Ishikawa (cell line): ENCODE data around the gene ZBTB16.

Source experiments
- CEBPB ChIP-seq: IDR thresholded peaks from 2 replicates; pipeline ENCODE4 v1.6.1; 2012
- CREB1 ChIP-seq: IDR thresholded peaks from 2 replicates; pipeline ENCODE4 v1.6.1; 2012; ENCODE audit warnings: low read depth
- EGR1 ChIP-seq: IDR thresholded peaks from 2 replicates; pipeline ENCODE4 v1.6.1; 2012
- EP300 ChIP-seq: IDR thresholded peaks from 2 replicates; pipeline ENCODE4 v1.6.1; 2012; ENCODE audit warnings: borderline replicate concordance
- FOXM1 ChIP-seq: IDR thresholded peaks from 2 replicates; pipeline ENCODE4 v1.6.1; 2012; ENCODE audit warnings: low read depth, borderline replicate concordance
- NFIC ChIP-seq: IDR thresholded peaks from 2 replicates; pipeline ENCODE4 v1.6.1; 2012
- RAD21 ChIP-seq: IDR thresholded peaks from 2 replicates; pipeline ENCODE4 v1.6.1; 2012; ENCODE audit warnings: low read depth
- REST ChIP-seq: IDR thresholded peaks from 2 replicates; pipeline ENCODE4 v1.6.1; 2012; ENCODE audit warnings: low read depth, mild to moderate bottlenecking
- TAF1 ChIP-seq: IDR thresholded peaks from 2 replicates; pipeline ENCODE4 v1.6.1; 2012; ENCODE audit warnings: low read depth, mild to moderate bottlenecking
- TCF12 ChIP-seq: IDR thresholded peaks from 2 replicates; pipeline ENCODE4 v1.6.1; 2012; ENCODE audit warnings: low read depth
- TEAD4 ChIP-seq: IDR thresholded peaks from 2 replicates; pipeline ENCODE4 v1.6.1; 2012
- YY1 ChIP-seq: IDR thresholded peaks from 2 replicates; pipeline ENCODE4 v1.6.1; 2012; ENCODE audit warnings: low read depth
- ZBTB7A ChIP-seq: IDR thresholded peaks from 2 replicates; pipeline ENCODE4 v1.6.1; 2012; ENCODE audit warnings: low read depth
- TF ChIP-seq, protein P1 (sequence below): IDR thresholded peaks from 2 replicates; pipeline ENCODE4 v1.6.1; 2012
- TF ChIP-seq, protein P2 (sequence below): IDR thresholded peaks from 2 replicates; pipeline ENCODE4 v1.6.1; 2012

ZBTB16 gene

DNA sequence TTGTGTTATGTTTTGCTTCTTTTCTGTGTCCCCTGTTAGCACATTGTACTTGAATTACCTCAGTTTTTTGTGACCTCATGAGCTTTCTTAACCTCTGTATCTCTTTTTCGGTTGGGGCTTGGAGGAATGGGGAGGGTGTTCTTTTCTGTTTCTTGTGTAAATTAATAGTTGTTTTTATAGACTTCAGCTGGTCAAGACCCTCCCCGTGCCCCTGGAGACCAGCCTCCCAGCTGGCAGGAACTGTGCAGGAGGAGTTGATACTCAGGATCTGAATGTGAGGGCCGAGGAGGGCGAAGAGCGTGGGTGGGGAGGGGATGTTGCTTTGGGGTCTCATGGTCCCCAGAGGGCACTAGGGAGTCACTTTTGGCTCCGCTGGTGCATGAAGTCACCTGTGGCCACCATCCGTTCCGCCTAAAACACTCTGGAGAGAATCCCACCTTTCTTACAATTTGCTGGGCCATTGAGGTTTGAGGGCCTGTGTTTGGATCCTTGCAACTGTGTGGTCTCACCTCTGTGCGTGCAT is 192.4 kb downstream of the ZBTB16 start:
- TF ChIP-seq, protein P1, sequence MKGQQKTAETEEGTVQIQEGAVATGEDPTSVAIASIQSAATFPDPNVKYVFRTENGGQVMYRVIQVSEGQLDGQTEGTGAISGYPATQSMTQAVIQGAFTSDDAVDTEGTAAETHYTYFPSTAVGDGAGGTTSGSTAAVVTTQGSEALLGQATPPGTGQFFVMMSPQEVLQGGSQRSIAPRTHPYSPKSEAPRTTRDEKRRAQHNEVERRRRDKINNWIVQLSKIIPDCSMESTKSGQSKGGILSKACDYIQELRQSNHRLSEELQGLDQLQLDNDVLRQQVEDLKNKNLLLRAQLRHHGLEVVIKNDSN = no peak
- no peak for TF ChIP-seq CREB1
- no peak for TF ChIP-seq YY1
- no peak for TF ChIP-seq FOXM1
- TF ChIP-seq, protein P2, sequence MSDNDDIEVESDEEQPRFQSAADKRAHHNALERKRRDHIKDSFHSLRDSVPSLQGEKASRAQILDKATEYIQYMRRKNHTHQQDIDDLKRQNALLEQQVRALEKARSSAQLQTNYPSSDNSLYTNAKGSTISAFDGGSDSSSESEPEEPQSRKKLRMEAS = no peak
- no peak for TF ChIP-seq EP300
- no peak for TF ChIP-seq TEAD4
- TF ChIP-seq EGR1 = no peak
- no peak for TF ChIP-seq REST
- no peak for TF ChIP-seq NFIC
- no peak for TF ChIP-seq RAD21
- TF ChIP-seq TAF1 = no peak

DNA sequence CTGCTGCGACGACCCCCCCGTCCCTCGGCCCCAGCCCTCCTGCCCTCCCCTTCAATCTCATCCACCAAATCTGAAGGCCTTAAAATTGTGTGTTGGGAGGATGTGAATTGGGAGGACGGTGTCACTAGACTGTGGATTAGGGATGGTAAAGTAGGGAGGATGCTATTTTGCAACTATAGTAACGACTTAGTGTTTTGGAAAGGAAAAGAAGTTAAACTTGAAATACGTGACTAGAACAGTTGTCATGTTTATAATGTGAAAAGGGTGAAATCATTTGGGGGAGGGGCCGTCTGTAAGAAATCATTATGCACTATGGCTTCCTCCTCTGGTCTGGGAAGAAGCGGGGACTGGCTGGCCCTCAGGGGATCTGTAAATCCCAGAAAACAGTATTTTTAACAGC is 193.3 kb downstream of the ZBTB16 start:
- no peak for TF ChIP-seq CEBPB
- TF ChIP-seq TCF12 = no peak
- TF ChIP-seq, protein P2 = no peak
- no peak for TF ChIP-seq EGR1
- TF ChIP-seq TAF1 = no peak
- no peak for TF ChIP-seq REST
- TF ChIP-seq RAD21 = no peak
- no peak for TF ChIP-seq YY1
- TF ChIP-seq NFIC = no peak
- TF ChIP-seq ZBTB7A = no peak
- TF ChIP-seq CREB1 = no peak
- no peak for TF ChIP-seq FOXM1

DNA sequence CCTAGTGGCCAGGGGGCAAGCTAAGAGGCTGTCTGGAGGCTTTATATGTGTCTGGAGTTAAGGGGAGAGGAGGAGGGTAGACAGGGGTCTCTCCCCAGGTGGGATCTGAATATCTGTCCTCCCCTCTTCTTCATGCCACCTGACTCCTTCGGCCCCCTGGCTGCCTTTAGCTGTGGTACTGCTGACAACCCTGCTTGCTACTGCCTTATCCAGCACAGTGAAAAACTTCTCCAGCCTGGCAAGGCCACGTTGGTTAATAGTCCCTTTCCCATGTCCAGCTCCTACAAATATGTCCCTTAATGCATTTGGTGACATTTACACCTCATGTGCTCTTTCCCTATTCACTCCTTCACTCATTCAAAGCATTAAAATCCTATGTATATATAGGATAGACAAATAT is 194.3 kb downstream of the ZBTB16 start:
- TF ChIP-seq NFIC (no peak), TEAD4 (no peak), REST (no peak), ZBTB7A (no peak), FOXM1 (no peak), YY1 (no peak), EP300 (no peak), TCF12 (no peak), CEBPB (no peak)
- TF ChIP-seq, protein P1 = no peak

- TF ChIP-seq TCF12 (no peak), TAF1 (no peak), TEAD4 (no peak), FOXM1 (no peak)
Measured at GRCh38 chr11:114254571-114255146, 195.1 kb downstream of the ZBTB16 start.

DNA sequence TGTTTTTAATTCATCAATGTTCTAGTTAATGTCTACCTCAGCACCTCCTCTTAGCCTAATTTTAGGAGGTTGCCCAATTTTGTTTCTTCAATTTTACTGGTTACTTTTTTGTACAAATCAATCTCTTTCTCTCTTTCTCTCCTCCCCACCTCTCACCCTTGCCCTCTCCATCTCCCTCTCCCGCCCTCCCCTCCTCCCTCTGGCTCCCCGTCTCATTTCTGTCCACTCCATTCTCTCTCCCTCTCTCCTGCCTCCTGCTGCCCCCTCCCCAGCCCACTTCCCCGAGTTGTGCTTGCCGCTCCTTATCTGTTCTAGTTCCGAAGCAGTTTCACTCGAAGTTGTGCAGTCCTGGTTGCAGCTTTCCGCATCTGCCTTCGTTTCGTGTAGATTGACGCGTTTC is 195.8 kb downstream of the ZBTB16 start:
- TF ChIP-seq, protein P2 = no peak
- TF ChIP-seq EP300 = no peak
- no peak for TF ChIP-seq TAF1
- no peak for TF ChIP-seq REST
- no peak for TF ChIP-seq RAD21
- no peak for TF ChIP-seq YY1
- TF ChIP-seq FOXM1 = no peak
- TF ChIP-seq ZBTB7A = no peak
- TF ChIP-seq CEBPB = no peak
- no peak for TF ChIP-seq TCF12
- TF ChIP-seq, protein P1 = no peak
- no peak for TF ChIP-seq CREB1
